RWPE1 (cell line): Measurements from ENCODE around the gene UBL7.

Experiments used
- CTCF ChIA-PET: fragments of 350-600 bp; sonication (Branson Sonifier 250); formaldehyde crosslinking; extraction: SDS; loops from one replicate; lab custom pipeline; 2021; lab: Yijun Ruan, JAX
- POLR2A ChIA-PET: fragments of 400-600 bp; formaldehyde crosslinking; extraction: SDS; loops from one replicate; lab custom pipeline; 2020; ENCODE audit warnings: antibody characterized with exemption; ENCODE audit not compliant: low non-redundant PET; lab: Yijun Ruan, JAX
- DNase-seq: peaks from one replicate; pipeline ENCODE4 v3.0.0; 2012; ENCODE audit warnings: low spot score
- H3K27ac ChIP-seq: fragments of 450-650 bp; 2 replicates; pipeline ENCODE4 v1.5.1; 2017
- CTCF ChIP-seq: fragments of 450-650 bp; conservative IDR thresholded peaks from 2 replicates; pipeline ENCODE4 v1.5.1; 2017; ENCODE audit warnings: low read depth, mild to moderate bottlenecking

Gene UBL7

GRCh38 chr15:74402337-74402841, 58.6 kb downstream of the UBL7 start:
- ChIA-PET POLR2A (no interaction called here), CTCF (interaction anchor here (0.6 kb wide), 1 partner anchor 36 kb away, joined by 3 read pairs; no protein-coding TSS in a partner anchor)
- no peak for TF ChIP-seq CTCF
- no peak overlapping the region for H3K27ac ChIP-seq
- DNase-seq: no peak

- no peak for DNase-seq
- CTCF ChIA-PET: interaction anchor here (0.6 to 1.4 kb wide), 4 partner anchors 19 to 1567 kb away, joined by 3 to 5 read pairs (median 4); no protein-coding TSS in a partner anchor
- no peak for TF ChIP-seq CTCF
- H3K27ac ChIP-seq: no peak overlapping the region
- POLR2A ChIA-PET: no interaction called here
Observed at GRCh38 chr15:74400915-74401757, 59.8 kb downstream of the UBL7 start.

- DNase-seq: no peak
- TF ChIP-seq CTCF: no peak
- no peak overlapping the region for H3K27ac ChIP-seq
- POLR2A ChIA-PET: no interaction called here
- CTCF ChIA-PET: interaction anchor here (0.9 to 1.4 kb wide), 3 partner anchors 18 to 38 kb away, joined by 4 to 5 read pairs (median 5); no protein-coding TSS in a partner anchor
Observed at GRCh38 chr15:74400313-74400860, 60.6 kb downstream of the UBL7 start.

- no peak for TF ChIP-seq CTCF
- ChIA-PET CTCF (interaction anchor here (0.9 kb wide), 1 partner anchor 39 kb away, joined by 5 read pairs; no protein-coding TSS in a partner anchor), POLR2A (no interaction called here)
- no peak for DNase-seq
- H3K27ac ChIP-seq: no peak overlapping the region
Observed at GRCh38 chr15:74399511-74400312, 61.2 kb downstream of the UBL7 start.

- DNase-seq: no peak
- ChIA-PET POLR2A (no interaction called here), CTCF (no interaction called here)
- H3K27ac ChIP-seq: no peak overlapping the region
- TF ChIP-seq CTCF: no peak
Observed at GRCh38 chr15:74399100-74399499, 61.9 kb downstream of the UBL7 start.

- ChIA-PET CTCF (no interaction called here), POLR2A (no interaction called here)
- no peak for TF ChIP-seq CTCF
- H3K27ac ChIP-seq: no peak overlapping the region
- DNase-seq: no peak
Observed at GRCh38 chr15:74398183-74398582, 62.8 kb downstream of the UBL7 start.
